DOHH2 (cell line): Measurements from ENCODE around the gene SHB.

Experiments used
- H3F3A ChIP-seq: fragments of 200-600 bp; sonication (generic), shearing (Covaris generic); 2 replicates; pipeline ENCODE4 v1.6.0; 2016; ENCODE audit warnings: antibody characterized with exemption, mild to moderate bottlenecking; ENCODE audit not compliant: control insufficient read depth, insufficient read depth
- H3K27ac ChIP-seq: fragments of 200-600 bp; sonication (generic); 2 replicates; pipeline ENCODE4 v1.5.1; 2014; ENCODE audit warnings: low read depth, mild to moderate bottlenecking, low read length, moderate library complexity
- H3K27me3 ChIP-seq: fragments of 200-600 bp; sonication (generic); 2 replicates; pipeline ENCODE4 v1.6.1; 2014; ENCODE audit warnings: mild to moderate bottlenecking, low read length, mixed read lengths; ENCODE audit not compliant: control insufficient read depth
- H3K36me3 ChIP-seq: fragments of 200-600 bp; sonication (generic); 2 replicates; pipeline ENCODE4 v1.6.1; 2014; ENCODE audit warnings: mild to moderate bottlenecking, low read length, moderate library complexity, mixed read lengths; ENCODE audit not compliant: control insufficient read depth
- H3K4me1 ChIP-seq: fragments of 200-600 bp; sonication (generic); 2 replicates; pipeline ENCODE4 v1.6.1; 2014; ENCODE audit warnings: mild to moderate bottlenecking, low read length, mixed read lengths; ENCODE audit not compliant: control insufficient read depth
- H3K4me2 ChIP-seq: fragments of 200-600 bp; sonication (generic); 2 replicates; pipeline ENCODE4 v1.6.0; 2014; ENCODE audit warnings: mild to moderate bottlenecking, low read length, moderate library complexity
- H3K4me3 ChIP-seq: fragments of 200-600 bp; sonication (generic); 2 replicates; pipeline ENCODE4 v1.5.1; 2014; ENCODE audit warnings: mild to moderate bottlenecking, low read length, mixed read lengths
- H3K79me2 ChIP-seq: fragments of 200-600 bp; sonication (generic); 2 replicates; pipeline ENCODE4 v1.6.1; 2014; ENCODE audit warnings: mild to moderate bottlenecking, low read length, mixed read lengths; ENCODE audit not compliant: control insufficient read depth
- H3K9me2 ChIP-seq: fragments of 200-600 bp; sonication (generic); replicated peaks from 2 replicates; pipeline ENCODE4 v1.6.1; 2014; ENCODE audit warnings: mild to moderate bottlenecking, low read length, mixed read lengths; ENCODE audit not compliant: control insufficient read depth
- H3K9me3 ChIP-seq: fragments of 200-600 bp; sonication (generic); 2 replicates; pipeline ENCODE4 v1.6.1; 2014; ENCODE audit warnings: antibody characterized with exemption, low read length, mixed read lengths; ENCODE audit not compliant: control insufficient read depth, insufficient read depth
- H4K20me1 ChIP-seq: fragments of 200-600 bp; sonication (generic); 2 replicates; pipeline ENCODE4 v1.6.0; 2014; ENCODE audit warnings: low read depth, mild to moderate bottlenecking, antibody characterized with exemption, low read length, moderate library complexity; ENCODE audit not compliant: control insufficient read depth, insufficient read depth
- EZH2phosphoT487 ChIP-seq: fragments of 200-600 bp; sonication (generic); IDR thresholded peaks from 2 replicates; pipeline ENCODE4 v1.6.1; 2017; ENCODE audit warnings: borderline replicate concordance, mild to moderate bottlenecking, antibody characterized with exemption, low read length, moderate library complexity, mixed read lengths
- TF ChIP-seq, protein P1 (sequence below): fragments of 200-600 bp; sonication (generic); IDR thresholded peaks from one replicate; pipeline ENCODE4 v1.5.1; 2014; ENCODE audit warnings: antibody characterized with exemption, mild to moderate bottlenecking, low read depth, low read length; ENCODE audit not compliant: poor library complexity, severe bottlenecking

The SHB gene

DNA sequence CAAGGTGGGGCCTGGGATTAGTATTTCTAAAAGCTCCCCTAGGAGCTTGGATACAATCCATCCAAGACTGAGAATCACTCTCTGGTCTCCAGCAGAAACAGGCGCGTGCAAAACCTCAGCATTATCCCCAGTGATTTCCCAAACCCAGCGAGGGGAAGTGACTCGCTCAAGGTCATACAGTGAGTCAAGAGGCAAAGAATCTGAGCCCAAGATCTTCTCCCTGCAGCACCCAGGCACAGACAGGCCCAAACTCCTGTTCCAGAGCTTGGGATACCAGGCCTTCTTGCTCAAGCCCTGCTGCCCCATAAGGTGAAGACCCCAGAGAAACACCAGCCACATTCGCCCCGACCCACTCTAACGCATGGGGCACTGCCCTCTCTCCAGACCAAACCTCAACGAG is 33.2 kb downstream of the SHB start:
- TF ChIP-seq EZH2phosphoT487, result no peak
- TF ChIP-seq, protein P1, sequence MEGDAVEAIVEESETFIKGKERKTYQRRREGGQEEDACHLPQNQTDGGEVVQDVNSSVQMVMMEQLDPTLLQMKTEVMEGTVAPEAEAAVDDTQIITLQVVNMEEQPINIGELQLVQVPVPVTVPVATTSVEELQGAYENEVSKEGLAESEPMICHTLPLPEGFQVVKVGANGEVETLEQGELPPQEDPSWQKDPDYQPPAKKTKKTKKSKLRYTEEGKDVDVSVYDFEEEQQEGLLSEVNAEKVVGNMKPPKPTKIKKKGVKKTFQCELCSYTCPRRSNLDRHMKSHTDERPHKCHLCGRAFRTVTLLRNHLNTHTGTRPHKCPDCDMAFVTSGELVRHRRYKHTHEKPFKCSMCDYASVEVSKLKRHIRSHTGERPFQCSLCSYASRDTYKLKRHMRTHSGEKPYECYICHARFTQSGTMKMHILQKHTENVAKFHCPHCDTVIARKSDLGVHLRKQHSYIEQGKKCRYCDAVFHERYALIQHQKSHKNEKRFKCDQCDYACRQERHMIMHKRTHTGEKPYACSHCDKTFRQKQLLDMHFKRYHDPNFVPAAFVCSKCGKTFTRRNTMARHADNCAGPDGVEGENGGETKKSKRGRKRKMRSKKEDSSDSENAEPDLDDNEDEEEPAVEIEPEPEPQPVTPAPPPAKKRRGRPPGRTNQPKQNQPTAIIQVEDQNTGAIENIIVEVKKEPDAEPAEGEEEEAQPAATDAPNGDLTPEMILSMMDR, result no peak
- no peaks in the 10 kb centered on the region for H3K27me3 ChIP-seq
- no peaks in the 10 kb centered on the region for H3K9me2 ChIP-seq
- no peaks in the 10 kb centered on the region for H3K79me2 ChIP-seq
- H3F3A ChIP-seq, result no peaks in the 10 kb centered on the region
- H3K4me2 ChIP-seq, result no peak overlapping the region
- no peaks in the 10 kb centered on the region for H3K9me3 ChIP-seq
- no peaks in the 10 kb centered on the region for H4K20me1 ChIP-seq
- H3K27ac ChIP-seq, result no peak overlapping the region
- H3K4me1 ChIP-seq, result peaks cover 7% of the 10 kb centered on the region
- H3K4me3 ChIP-seq, result no peak overlapping the region
- no peaks in the 10 kb centered on the region for H3K36me3 ChIP-seq

DNA sequence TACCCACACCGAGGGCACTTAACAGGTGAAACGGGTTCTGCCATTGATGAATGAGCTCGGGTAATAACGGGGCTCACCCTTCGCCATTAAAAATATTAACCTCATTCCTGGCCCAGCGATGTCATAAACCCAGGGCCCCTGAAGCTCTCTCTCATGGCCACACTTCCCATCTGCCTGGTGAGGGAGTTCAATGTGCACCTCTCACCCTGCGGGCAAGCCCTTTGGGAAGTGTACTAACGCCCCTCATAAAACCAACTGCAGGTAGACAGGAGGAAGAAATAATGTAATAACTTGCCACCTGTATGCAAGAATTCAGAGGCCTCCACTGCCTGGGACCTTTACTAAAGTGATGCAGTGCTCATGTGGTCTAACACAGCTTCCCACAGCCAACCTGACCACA is 35.1 kb downstream of the SHB start:
- no peaks in the 10 kb centered on the region for H3K27me3 ChIP-seq
- H3K4me1 ChIP-seq, result peaks cover 7% of the 10 kb centered on the region
- no peaks in the 10 kb centered on the region for H3K9me2 ChIP-seq
- H3K9me3 ChIP-seq, result no peaks in the 10 kb centered on the region
- H3K36me3 ChIP-seq, result no peaks in the 10 kb centered on the region
- TF ChIP-seq, protein P1, result no peak
- TF ChIP-seq EZH2phosphoT487, result no peak
- H3K79me2 ChIP-seq, result no peaks in the 10 kb centered on the region
- no peak overlapping the region for H3K4me2 ChIP-seq
- no peaks in the 10 kb centered on the region for H3F3A ChIP-seq
- no peak overlapping the region for H3K4me3 ChIP-seq
- H3K27ac ChIP-seq, result no peak overlapping the region
- H4K20me1 ChIP-seq, result no peaks in the 10 kb centered on the region

DNA sequence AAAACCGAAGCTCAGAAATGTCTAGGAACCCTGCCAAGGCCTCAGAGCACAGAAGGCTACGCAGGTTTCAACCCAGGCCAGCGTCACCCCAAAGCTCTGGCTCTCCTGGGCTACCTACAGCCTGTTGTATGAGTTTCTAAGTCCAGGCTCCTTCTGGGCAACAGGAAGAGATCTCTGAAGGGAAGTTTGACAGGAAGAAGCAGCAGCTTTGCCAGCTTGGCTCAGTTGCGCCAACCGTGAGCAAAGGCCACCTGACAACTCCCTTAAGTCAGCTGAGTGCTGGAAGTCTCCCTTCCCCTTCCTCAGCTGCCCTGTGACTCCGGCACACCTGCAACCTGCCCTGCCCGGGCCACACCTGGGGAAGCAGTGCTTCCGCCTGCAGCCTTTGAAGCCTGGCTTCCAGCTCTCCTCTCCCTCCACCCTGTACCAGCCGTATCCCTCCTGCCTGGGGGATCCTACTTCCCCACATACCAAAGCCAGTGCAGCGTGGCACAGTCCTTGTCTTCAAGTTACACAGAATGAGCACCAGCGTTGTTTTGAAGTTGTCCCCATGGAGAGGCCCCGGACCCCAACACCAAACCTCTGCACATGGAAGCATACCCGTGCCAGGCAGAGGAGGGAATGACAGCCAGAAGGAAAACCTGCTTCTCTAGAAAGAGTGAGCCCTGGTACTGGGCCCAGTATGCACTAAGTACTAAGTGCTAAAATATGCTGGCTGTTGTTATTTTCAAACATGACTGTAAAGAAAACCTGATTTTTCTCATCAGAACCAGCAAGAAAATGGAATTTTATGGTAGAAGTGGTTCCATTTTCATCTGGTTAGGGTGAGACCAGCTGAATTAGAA is 36.5 kb downstream of the SHB start:
- no peak overlapping the region for H3K4me3 ChIP-seq
- H3F3A ChIP-seq, result no peaks in the 10 kb centered on the region
- no peaks in the 10 kb centered on the region for H3K9me2 ChIP-seq
- TF ChIP-seq, protein P1, result no peak
- TF ChIP-seq EZH2phosphoT487, result no peak
- no peaks in the 10 kb centered on the region for H4K20me1 ChIP-seq
- H3K79me2 ChIP-seq, result no peaks in the 10 kb centered on the region
- no peaks in the 10 kb centered on the region for H3K9me3 ChIP-seq
- H3K36me3 ChIP-seq, result no peaks in the 10 kb centered on the region
- no peaks in the 10 kb centered on the region for H3K27me3 ChIP-seq
- no peak overlapping the region for H3K27ac ChIP-seq
- no peaks in the 10 kb centered on the region for H3K4me1 ChIP-seq
- no peak overlapping the region for H3K4me2 ChIP-seq
